ENCODE results near the gene PSMD13.

Gene PSMD13

DNA sequence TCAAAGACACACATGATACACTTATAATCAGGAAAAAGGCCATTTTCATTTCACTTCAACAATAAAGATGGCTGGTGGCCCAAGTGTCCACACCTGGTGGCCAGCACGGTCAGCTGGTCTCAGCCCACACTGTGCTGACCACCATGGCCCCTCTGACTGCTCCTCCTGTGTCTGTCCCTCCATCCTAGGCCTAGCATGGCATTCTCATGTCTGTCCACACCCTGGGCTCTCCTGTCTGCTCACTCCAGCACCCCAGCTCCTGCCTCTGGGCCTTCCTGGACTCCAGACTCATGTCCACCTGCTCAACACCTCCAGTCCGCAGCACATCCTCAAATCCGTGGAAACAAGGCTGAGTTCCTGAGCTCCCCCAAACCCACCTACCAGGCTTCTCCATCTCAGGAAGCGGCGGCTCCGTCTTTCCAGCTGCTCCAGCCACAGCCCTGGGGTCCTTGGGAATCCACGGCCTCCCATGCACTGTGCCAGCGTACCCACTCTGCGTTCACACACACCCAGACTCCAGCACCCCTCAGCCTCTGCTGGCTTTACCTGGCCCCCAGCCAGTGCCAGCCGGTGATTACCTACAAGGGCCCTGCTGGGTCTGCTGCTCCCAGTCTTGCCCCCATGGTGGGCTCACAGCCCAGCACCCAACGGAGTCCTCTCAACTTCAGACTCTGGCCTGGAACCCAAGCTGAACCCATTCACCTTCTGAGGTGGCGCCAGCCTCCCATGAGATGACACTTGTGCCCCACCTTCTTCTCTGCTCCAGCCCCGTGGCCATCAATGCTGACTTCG is 14.6 kb upstream of the PSMD13 start:
- TF ChIP-seq, protein P1, sequence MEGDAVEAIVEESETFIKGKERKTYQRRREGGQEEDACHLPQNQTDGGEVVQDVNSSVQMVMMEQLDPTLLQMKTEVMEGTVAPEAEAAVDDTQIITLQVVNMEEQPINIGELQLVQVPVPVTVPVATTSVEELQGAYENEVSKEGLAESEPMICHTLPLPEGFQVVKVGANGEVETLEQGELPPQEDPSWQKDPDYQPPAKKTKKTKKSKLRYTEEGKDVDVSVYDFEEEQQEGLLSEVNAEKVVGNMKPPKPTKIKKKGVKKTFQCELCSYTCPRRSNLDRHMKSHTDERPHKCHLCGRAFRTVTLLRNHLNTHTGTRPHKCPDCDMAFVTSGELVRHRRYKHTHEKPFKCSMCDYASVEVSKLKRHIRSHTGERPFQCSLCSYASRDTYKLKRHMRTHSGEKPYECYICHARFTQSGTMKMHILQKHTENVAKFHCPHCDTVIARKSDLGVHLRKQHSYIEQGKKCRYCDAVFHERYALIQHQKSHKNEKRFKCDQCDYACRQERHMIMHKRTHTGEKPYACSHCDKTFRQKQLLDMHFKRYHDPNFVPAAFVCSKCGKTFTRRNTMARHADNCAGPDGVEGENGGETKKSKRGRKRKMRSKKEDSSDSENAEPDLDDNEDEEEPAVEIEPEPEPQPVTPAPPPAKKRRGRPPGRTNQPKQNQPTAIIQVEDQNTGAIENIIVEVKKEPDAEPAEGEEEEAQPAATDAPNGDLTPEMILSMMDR (IDR thresholded peaks at IDR 0.05), result no peak

DNA sequence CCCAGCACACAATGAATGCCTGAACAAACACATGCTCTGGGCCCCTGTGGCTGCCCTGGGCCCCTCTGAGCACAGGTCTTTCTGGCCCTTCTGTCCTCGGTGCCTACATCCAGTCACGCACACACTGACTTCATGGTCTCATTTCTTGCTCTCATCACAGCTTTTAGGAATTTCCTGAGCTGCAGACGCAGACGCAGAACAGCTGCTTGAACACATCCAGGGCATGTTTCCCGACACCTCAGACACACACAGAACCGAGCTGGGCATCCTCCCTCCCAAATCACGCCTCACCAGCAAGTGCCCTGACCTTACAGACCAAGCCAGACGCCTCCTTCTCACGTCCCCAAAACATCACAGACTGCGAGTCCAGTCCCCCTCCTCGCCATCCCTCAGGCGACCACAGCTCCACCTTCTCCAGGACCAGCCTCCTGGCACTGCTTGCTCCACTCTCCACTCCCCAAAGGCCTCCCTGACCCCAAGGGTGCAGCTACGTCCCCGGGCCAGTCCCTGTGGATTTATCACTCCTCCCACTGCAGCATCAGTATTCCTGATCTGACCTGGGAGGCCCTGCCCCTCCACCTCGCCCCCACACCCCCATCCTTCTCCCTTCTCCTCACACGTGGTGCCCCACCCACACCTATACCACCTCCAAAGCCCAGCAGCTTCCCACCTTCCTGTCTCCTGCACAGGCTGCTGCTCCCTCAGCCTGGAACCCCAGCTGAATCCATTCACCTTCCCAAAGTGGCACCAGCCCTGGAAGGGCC is 13.6 kb upstream of the PSMD13 start:
- TF ChIP-seq, protein P1 (IDR thresholded peaks at IDR 0.05), result no peak

DNA sequence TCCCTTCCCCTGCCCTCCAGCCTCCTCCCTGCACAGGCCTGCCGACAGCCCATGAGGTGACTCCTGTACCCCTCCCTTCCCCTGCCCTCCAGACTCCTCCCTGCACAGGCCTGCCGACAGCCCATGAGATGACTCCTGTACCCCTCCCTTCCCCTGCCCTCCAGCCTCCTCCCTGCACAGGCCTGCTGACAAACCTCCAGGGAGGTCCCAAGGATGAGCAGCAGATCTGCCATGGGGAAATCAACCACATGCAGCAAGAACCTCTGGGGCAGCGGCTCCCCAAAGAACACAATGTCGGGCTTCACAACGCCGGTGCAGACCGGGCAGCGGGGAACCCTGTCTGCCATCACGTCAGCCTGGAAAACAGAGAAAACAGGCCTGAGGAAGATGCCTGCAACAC is 12.9 kb upstream of the PSMD13 start:
- TF ChIP-seq, protein P1 (IDR thresholded peaks at IDR 0.05), result no peak

DNA sequence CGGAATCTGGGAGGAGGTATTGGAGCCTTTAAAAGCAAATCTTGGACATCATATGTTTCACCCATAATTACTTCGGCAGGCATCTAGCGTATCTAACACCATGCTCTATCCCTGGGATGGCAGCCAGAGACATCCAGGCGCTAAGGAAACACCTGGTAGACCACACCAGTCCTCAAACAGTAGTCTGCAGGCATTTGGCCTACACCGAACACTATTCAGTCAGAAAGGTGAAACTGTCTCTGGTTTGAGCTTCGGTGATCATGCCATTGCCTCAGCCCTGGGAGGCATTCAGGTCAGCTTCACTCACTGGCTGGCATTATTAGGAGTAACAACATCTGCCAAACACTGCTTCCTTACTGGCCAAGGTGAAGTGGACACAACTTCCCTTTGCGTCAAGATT is 12.4 kb upstream of the PSMD13 start:
- TF ChIP-seq, protein P1 (IDR thresholded peaks at IDR 0.05), result no peak

DNA sequence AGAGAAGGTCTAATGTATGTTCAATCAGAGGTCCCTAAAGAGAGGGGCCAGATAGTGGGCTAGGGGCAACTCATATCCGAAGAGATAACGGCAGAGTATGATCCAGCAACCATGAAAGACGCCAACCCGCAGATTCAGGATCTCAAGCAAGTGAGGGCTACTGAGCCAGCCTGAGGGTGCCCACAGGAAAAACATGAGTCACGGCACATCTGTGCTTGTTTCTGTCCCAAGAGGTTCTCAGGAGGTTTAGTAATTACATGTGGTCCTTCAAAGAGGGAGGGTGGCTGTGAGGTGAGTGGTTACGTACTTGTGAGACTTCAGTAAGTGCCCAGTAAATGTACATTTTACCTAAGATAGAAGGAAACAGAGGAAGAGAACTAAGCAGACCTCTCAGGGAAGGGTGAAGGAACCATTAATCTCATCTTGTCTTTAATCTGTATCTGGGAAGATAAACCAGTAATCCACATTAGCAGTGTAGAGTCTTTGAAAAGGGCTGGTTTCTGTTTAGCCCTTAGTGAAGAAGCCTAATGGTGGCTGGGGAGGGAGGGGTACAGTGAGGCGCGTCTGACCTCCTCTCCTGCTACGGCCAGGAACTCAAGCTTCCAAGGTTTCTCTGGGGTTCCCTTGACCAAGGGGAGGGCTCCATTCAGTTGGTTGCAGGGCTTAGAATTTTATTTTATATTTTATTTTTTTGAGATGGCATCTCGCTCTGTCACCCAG is 10.9 kb upstream of the PSMD13 start:
- TF ChIP-seq, protein P1 (IDR thresholded peaks at IDR 0.05), result no peak

DNA sequence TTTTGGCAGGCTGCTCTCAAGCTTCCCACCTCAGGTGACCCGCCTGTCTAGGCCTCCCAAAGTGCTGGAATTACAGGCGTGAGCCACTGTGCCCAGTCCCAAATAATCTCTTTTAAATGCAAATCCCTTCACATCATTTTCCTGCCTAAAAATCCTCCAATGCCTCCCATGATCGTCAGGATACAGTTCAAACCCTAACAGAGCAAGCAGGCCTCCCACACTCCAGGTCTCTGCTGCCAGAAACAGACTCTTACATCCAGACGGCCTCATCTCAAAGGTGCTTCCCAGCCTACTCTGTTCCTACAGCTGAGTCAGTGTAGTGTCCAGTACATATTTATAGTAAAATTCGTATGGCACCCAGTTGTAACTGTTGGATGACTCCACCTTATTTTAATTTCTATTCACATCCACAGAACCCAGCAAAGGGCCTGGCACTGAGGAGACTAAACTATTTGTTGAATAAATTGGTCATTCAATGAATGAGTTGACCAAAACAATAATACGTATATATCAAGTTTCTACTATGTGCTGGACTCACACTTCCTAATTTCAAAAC is 8.9 kb upstream of the PSMD13 start:
- TF ChIP-seq, protein P1 (IDR thresholded peaks at IDR 0.05), result no peak

DNA sequence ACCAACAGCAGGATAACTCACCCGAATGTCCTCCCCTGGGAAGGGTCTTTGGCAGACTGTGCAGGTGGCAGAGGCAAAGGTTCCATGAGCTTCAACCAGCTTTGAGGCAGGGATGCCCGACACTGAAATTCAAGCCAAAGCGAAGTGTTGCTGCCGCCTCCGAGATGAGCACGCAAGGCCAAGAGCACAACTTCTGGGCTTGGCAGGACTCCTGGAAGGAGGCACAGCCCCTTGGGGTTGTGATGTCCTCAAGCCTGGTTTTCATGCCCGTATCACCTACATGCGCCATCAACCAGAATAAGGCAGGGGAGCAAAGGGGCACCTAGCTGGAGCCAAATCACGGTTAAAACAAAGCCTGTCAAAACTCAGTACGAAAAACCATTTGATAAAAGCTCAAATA is 6.3 kb upstream of the PSMD13 start:
- TF ChIP-seq, protein P1 (IDR thresholded peaks at IDR 0.05), result no peak
